H1 (cell line): ENCODE data around the gene ACTL10. TPM values are rescaled to one million over a fixed set of nuclear protein-coding genes. Genes with fewer than 3 reads are reported as not detected.

Experiments
- SIRT6 ChIP-seq: IDR thresholded peaks from one replicate; pipeline ENCODE4 v1.7.1; 2012; ENCODE audit warnings: low read length, inconsistent platforms
- SP1 ChIP-seq: IDR thresholded peaks from 2 replicates; pipeline ENCODE4 v1.6.1; 2011; ENCODE audit warnings: low read depth, low read length
- polyA plus RNA-seq, 7 experiments: library from polyadenylated mRNA; depleted of rRNA in 3 of 7; stranded (reverse) in 5 of 7; unstranded in 2 of 7; fragments of >200 nt in 5 of 7; fragments of 200-250 nt in 2 of 7; gene quantifications; 1 replicate in 5 of 7; 2 replicates in 1 of 7; 4 replicates in 1 of 7; pipeline versions ENCODE4 v1.2.1 to v1.2.3, GENCODE V29; 2011 to 2013; ENCODE audit warnings: missing spikeins in 2 of 7, mixed read lengths in 2 of 7
- total RNA-seq: library from RNA; stranded (reverse); fragmentation: NEBNext Ultra II Directional; extraction: Animal tissue kit (Norgen Biotek cat#: 25700); gene quantifications from 2 replicates; pipeline ENCODE4 v1.2.1, GENCODE V29; 2021

The ACTL10 gene
- total and polyA plus RNA-seq, 2 of the 8 experiments (the other 6 are each of a cell fraction or from before 2014, with no cell fraction given), result 0.26 TPM; not detected in 1

DNA sequence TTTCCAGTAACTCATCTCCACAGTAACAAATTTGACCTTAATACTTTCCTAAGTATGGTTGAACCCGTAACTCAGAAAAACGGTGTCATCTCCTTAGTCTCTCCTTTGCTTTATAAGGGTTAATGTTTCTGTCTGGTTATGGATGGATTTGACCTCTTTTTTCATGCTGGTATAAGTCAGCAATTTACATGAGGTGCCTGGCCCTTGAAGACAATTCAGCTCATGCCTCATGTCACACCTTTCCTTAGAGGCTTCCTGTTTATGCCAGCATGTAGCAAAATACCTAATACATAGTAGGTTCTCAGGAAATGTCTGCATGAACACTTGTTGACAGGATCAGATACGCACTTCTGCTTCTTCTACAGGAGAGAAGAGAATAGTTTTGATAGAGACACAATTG, 42.3 kb upstream of the ACTL10 start (continued):
- no peak for TF ChIP-seq SP1
- TF ChIP-seq SIRT6, result no peak
